ENCODE data around the gene HEXIM2. TPM values are rescaled to one million over a fixed set of nuclear protein-coding genes. Genes with fewer than 3 reads are reported as not detected.

HEXIM2 gene
- polyA plus RNA-seq, 1 donor (not counting 4 experiments of a cell fraction or from before 2014, with no cell fraction given): 2.3 TPM

GRCh38 chr17:45145035-45145389 is 16.7 kb upstream of the HEXIM2 start:
- H3K4me1 ChIP-seq (ENCODE audit: control insufficient read depth, extremely low read depth, insufficient read depth, low read length): peaks cover 27% of the 10 kb centered on the region
- no peak overlapping the region for H3K27ac ChIP-seq (ENCODE audit: control insufficient read depth, insufficient read depth, low read length)
- peak overlapping the region; percentile 63 for H2AFZ ChIP-seq (ENCODE audit: control insufficient read depth, low read length)
- H3K9ac ChIP-seq (ENCODE audit: control insufficient read depth, extremely low read depth, insufficient read depth, low read length): peak overlapping the region; percentile 79
- H3K79me2 ChIP-seq (ENCODE audit: control insufficient read depth, insufficient read depth, low read length): peaks cover 16% of the 10 kb centered on the region
- H3K9me3 ChIP-seq (ENCODE audit: control insufficient read depth, low read depth, low read length): no peaks in the 10 kb centered on the region
- no peaks in the 10 kb centered on the region for H3K36me3 ChIP-seq (ENCODE audit: control insufficient read depth in 2 of 2, extremely low read depth in 1 of 2, insufficient read depth in 2 of 2, low read length in 2 of 2)
- no peaks in the 10 kb centered on the region for H3K9me1 ChIP-seq (ENCODE audit: control insufficient read depth, extremely low read depth, insufficient read depth, low read length)
- TF ChIP-seq EZH2 (IDR thresholded peaks at IDR 0.05; ENCODE audit: low read length): no peak
- TF ChIP-seq, protein P1, sequence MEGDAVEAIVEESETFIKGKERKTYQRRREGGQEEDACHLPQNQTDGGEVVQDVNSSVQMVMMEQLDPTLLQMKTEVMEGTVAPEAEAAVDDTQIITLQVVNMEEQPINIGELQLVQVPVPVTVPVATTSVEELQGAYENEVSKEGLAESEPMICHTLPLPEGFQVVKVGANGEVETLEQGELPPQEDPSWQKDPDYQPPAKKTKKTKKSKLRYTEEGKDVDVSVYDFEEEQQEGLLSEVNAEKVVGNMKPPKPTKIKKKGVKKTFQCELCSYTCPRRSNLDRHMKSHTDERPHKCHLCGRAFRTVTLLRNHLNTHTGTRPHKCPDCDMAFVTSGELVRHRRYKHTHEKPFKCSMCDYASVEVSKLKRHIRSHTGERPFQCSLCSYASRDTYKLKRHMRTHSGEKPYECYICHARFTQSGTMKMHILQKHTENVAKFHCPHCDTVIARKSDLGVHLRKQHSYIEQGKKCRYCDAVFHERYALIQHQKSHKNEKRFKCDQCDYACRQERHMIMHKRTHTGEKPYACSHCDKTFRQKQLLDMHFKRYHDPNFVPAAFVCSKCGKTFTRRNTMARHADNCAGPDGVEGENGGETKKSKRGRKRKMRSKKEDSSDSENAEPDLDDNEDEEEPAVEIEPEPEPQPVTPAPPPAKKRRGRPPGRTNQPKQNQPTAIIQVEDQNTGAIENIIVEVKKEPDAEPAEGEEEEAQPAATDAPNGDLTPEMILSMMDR (optimal IDR thresholded peaks at IDR 0.05 in 1 of 3, IDR thresholded peaks at IDR 0.05 in 1 of 3, conservative IDR thresholded peaks at IDR 0.05 in 1 of 3; ENCODE audit: extremely low read depth in 1 of 3, insufficient read depth in 2 of 3, low read length in 3 of 3): no peak
- peak overlapping the region in 1 of 3 experiments; percentile 60 for H3K4me3 ChIP-seq (ENCODE audit: control insufficient read depth in 2 of 3, extremely low read depth in 1 of 3, insufficient read depth in 2 of 3, low read depth in 1 of 3, low read length in 3 of 3)
- no peaks in the 10 kb centered on the region for H3K27me3 ChIP-seq (ENCODE audit: control insufficient read depth, extremely low read depth, insufficient read depth, low read length)
- dilution Hi-C loops (cut with MboI; ENCODE audit: extremely low pct_ligation_motif_present, low sequenced_read_pairs): no loop called here
- peaks cover 4% of the 10 kb centered on the region for H4K20me1 ChIP-seq (ENCODE audit: control insufficient read depth, extremely low read depth, insufficient read depth, low read length)
- FAIRE-seq (no peak), DNase-seq (ENCODE audit: low read depth, low spot score) (no peak)
- peak overlapping the region; percentile 87 for H3K4me2 ChIP-seq (ENCODE audit: control insufficient read depth, extremely low read depth, insufficient read depth, low read depth, low read length)

- Histone ChIP-seq H4K20me1 (ENCODE audit: control insufficient read depth, extremely low read depth, insufficient read depth, low read length) (peaks cover 4% of the 10 kb centered on the region), H3K9me1 (ENCODE audit: control insufficient read depth, extremely low read depth, insufficient read depth, low read length) (no peaks in the 10 kb centered on the region), H3K4me2 (ENCODE audit: control insufficient read depth, extremely low read depth, insufficient read depth, low read depth, low read length) (no peak overlapping the region), H3K4me3 (ENCODE audit: control insufficient read depth in 2 of 3, extremely low read depth in 1 of 3, insufficient read depth in 2 of 3, low read depth in 1 of 3, low read length in 3 of 3) (no peak overlapping the region), H3K4me1 (ENCODE audit: control insufficient read depth, extremely low read depth, insufficient read depth, low read length) (peaks cover 32% of the 10 kb centered on the region), H2AFZ (ENCODE audit: control insufficient read depth, low read length) (no peak overlapping the region), H3K9ac (ENCODE audit: control insufficient read depth, extremely low read depth, insufficient read depth, low read length) (no peak overlapping the region), H3K27ac (ENCODE audit: control insufficient read depth, insufficient read depth, low read length) (peak overlapping the region; percentile 99), H3K79me2 (ENCODE audit: control insufficient read depth, insufficient read depth, low read length) (peaks cover 28% of the 10 kb centered on the region), H3K27me3 (ENCODE audit: control insufficient read depth, extremely low read depth, insufficient read depth, low read length) (no peaks in the 10 kb centered on the region), H3K9me3 (ENCODE audit: control insufficient read depth, low read depth, low read length) (no peaks in the 10 kb centered on the region), H3K36me3 (ENCODE audit: control insufficient read depth in 2 of 2, extremely low read depth in 1 of 2, insufficient read depth in 2 of 2, low read length in 2 of 2) (no peaks in the 10 kb centered on the region)
- TF ChIP-seq, protein P1 (optimal IDR thresholded peaks at IDR 0.05 in 1 of 3, IDR thresholded peaks at IDR 0.05 in 1 of 3, conservative IDR thresholded peaks at IDR 0.05 in 1 of 3; ENCODE audit: extremely low read depth in 1 of 3, insufficient read depth in 2 of 3, low read length in 3 of 3): no peak
- TF ChIP-seq EZH2 (IDR thresholded peaks at IDR 0.05; ENCODE audit: low read length): no peak
- dilution Hi-C loops (cut with MboI; ENCODE audit: extremely low pct_ligation_motif_present, low sequenced_read_pairs): no loop called here
- DNase-seq (ENCODE audit: low read depth, low spot score) (no peak), FAIRE-seq (no peak)
Measured at GRCh38 chr17:45146166-45146565, 15.5 kb upstream of the HEXIM2 start.
